Adrenal gland (tissue), 5 donors: ENCODE results near the gene ANXA2R.

Experiments
- CTCF ChIP-seq, 6 experiments: fragments of 450-650 bp in 4 of 6; fragments of 200-600 bp in 2 of 6; sonication (generic) in 1 of 6; IDR thresholded peaks; 1 replicate in 5 of 6; 2 replicates in 1 of 6; pipeline versions ENCODE4 v1.5.1 to v1.8.0; 2016 to 2021; ENCODE audit warnings: antibody characterized with exemption in 6 of 6, mild to moderate bottlenecking in 2 of 6, moderate library complexity in 1 of 6
- POLR2A ChIP-seq, 2 donors: fragments of 450-650 bp; IDR thresholded peaks; one replicate each; pipeline ENCODE4 v1.6.1; 2017; ENCODE audit warnings: antibody characterized with exemption in 2 of 2, mild to moderate bottlenecking in 2 of 2, moderate library complexity in 1 of 2
- donor health status: DM: no; HTN: no; CAD: no.

- TF ChIP-seq POLR2A (IDR thresholded peaks at IDR 0.05) (peak in 1 of 2 donors; percentile 68), CTCF (IDR thresholded peaks at IDR 0.05) (no peak)
These were observed 47.8 kb downstream of the ANXA2R start for GRCh38 chr5:42992088-42992879.
